Fibroblast of lung (primary cell): ENCODE results near the gene AK5. TPM values are rescaled to one million over a fixed set of nuclear protein-coding genes. Genes with fewer than 3 reads are reported as not detected.

Experiments
- DNase-seq, 2 donors: peaks; one replicate each; pipeline versions ENCODE4 v3.0.0 to v3.0.0-alpha.2; 2010; ENCODE audit warnings: low read depth in 2 of 2
- H2AFZ ChIP-seq: 2 replicates; pipeline ENCODE4 v1.5.1; 2012; ENCODE audit warnings: low read length, control low read depth, inconsistent platforms
- H3K27ac ChIP-seq: 2 replicates; pipeline ENCODE4 v1.5.1; 2011; ENCODE audit warnings: low read length, control low read depth; ENCODE audit not compliant: insufficient read depth
- H3K27me3 ChIP-seq: 2 replicates; pipeline ENCODE4 v1.5.1; 2011; ENCODE audit warnings: mild to moderate bottlenecking, low read length; ENCODE audit not compliant: control insufficient read depth, insufficient read depth
- H3K36me3 ChIP-seq: 2 replicates; pipeline ENCODE4 v1.5.1; 2011; ENCODE audit warnings: low read length; ENCODE audit not compliant: control insufficient read depth, insufficient read depth
- H3K4me1 ChIP-seq: 2 replicates; pipeline ENCODE4 v1.5.1; 2011; ENCODE audit warnings: low read length; ENCODE audit not compliant: control insufficient read depth, insufficient read depth; ENCODE audit errors: extremely low read depth
- H3K4me2 ChIP-seq: 2 replicates; pipeline ENCODE4 v1.5.1; 2011; ENCODE audit warnings: low read length, control low read depth; ENCODE audit not compliant: insufficient read depth; ENCODE audit errors: extremely low read depth
- H3K4me3 ChIP-seq, 4 experiments: fragments of 200-600 bp in 1 of 4; sonication (generic) in 1 of 4; replicated peaks in 1 of 4; 2 replicates each; pipeline ENCODE4 v1.5.1; 2011 to 2016; ENCODE audit warnings: low read length in 4 of 4, low read depth in 3 of 4, mild to moderate bottlenecking in 3 of 4, control low read depth in 2 of 4, inconsistent platforms in 1 of 4, mixed read lengths in 1 of 4; ENCODE audit not compliant: insufficient read depth in 1 of 4; ENCODE audit errors: control extremely low read depth in 1 of 4
- H3K79me2 ChIP-seq: 2 replicates; pipeline ENCODE4 v1.5.1; 2012; ENCODE audit warnings: mild to moderate bottlenecking, low read length, inconsistent platforms; ENCODE audit not compliant: control insufficient read depth, insufficient read depth
- H3K9ac ChIP-seq: 2 replicates; pipeline ENCODE4 v1.5.1; 2011; ENCODE audit warnings: mild to moderate bottlenecking, low read length, control low read depth; ENCODE audit not compliant: insufficient read depth
- H3K9me3 ChIP-seq: 2 replicates; pipeline ENCODE4 v1.5.1; 2012; ENCODE audit warnings: low read depth, low read length; ENCODE audit not compliant: control insufficient read depth, insufficient read depth
- H4K20me1 ChIP-seq: 2 replicates; pipeline ENCODE4 v1.5.1; 2011; ENCODE audit warnings: low read length; ENCODE audit not compliant: control insufficient read depth, insufficient read depth; ENCODE audit errors: extremely low read depth
- CTCF ChIP-seq, 2 donors: IDR thresholded peaks in 1 of 2; conservative IDR thresholded peaks in 1 of 2; 1 replicate in 1 of 2; 2 replicates in 1 of 2; pipeline ENCODE4 v1.5.1; 2011 to 2012; ENCODE audit warnings: low read length in 2 of 2, control low read depth in 1 of 2, inconsistent platforms in 1 of 2, low read depth in 1 of 2, mild to moderate bottlenecking in 1 of 2
- EZH2 ChIP-seq: IDR thresholded peaks from 2 replicates; pipeline ENCODE4 v1.5.1; 2012; ENCODE audit warnings: low read length, control low read depth, mild to moderate bottlenecking; ENCODE audit errors: missing control alignments
- polyA plus RNA-seq, 2 donors: library from polyadenylated mRNA; depleted of rRNA in 1 of 2; stranded (reverse) in 1 of 2; unstranded in 1 of 2; fragments of >200 nt; gene quantifications; 2 replicates each; pipeline ENCODE4 v1.2.1, GENCODE V29; 2011 to 2012; ENCODE audit warnings: missing spikeins in 1 of 2
- total RNA-seq: library from RNA; depleted of rRNA; stranded (reverse); fragments of >200 nt; gene quantifications from 2 replicates; pipeline ENCODE4 v1.2.1, GENCODE V29; 2014

The AK5 gene
- total and polyA plus RNA-seq, 2 donors (not counting 1 experiment from before 2014, with no cell fraction given), result 37.9 to 87.7 TPM

- H3K36me3 ChIP-seq, result no peaks in the 10 kb centered on the region
- H2AFZ ChIP-seq, result no peak overlapping the region
- no peaks in the 10 kb centered on the region for H4K20me1 ChIP-seq
- H3K27ac ChIP-seq, result no peak overlapping the region
- H3K4me2 ChIP-seq, result no peak overlapping the region
- no peaks in the 10 kb centered on the region for H3K79me2 ChIP-seq
- DNase-seq, result no peak
- H3K4me3 ChIP-seq, result no peak overlapping the region
- H3K9ac ChIP-seq, result no peak overlapping the region
- H3K9me3 ChIP-seq, result no peaks in the 10 kb centered on the region
- H3K27me3 ChIP-seq, result no peaks in the 10 kb centered on the region
- no peak for TF ChIP-seq CTCF (conservative IDR thresholded peaks at IDR 0.05 in 1 of 2, IDR thresholded peaks at IDR 0.05 in 1 of 2; ENCODE audit: low read depth in 1 of 2, low read length in 2 of 2)
- no peak for TF ChIP-seq EZH2
- no peaks in the 10 kb centered on the region for H3K4me1 ChIP-seq
Observed at GRCh38 chr1:77348549-77348948, 66.7 kb downstream of the AK5 start.

- H3K79me2 ChIP-seq, result no peaks in the 10 kb centered on the region
- no peak overlapping the region for H3K9ac ChIP-seq
- DNase-seq, result no peak
- H3K4me3 ChIP-seq, result no peak overlapping the region
- no peak overlapping the region for H3K4me2 ChIP-seq
- no peak for TF ChIP-seq EZH2
- H3K9me3 ChIP-seq, result no peaks in the 10 kb centered on the region
- H3K4me1 ChIP-seq, result no peaks in the 10 kb centered on the region
- H3K27me3 ChIP-seq, result no peaks in the 10 kb centered on the region
- no peak overlapping the region for H3K27ac ChIP-seq
- no peaks in the 10 kb centered on the region for H4K20me1 ChIP-seq
- H2AFZ ChIP-seq, result no peak overlapping the region
- no peaks in the 10 kb centered on the region for H3K36me3 ChIP-seq
Observed at GRCh38 chr1:77349275-77349674, 67.5 kb downstream of the AK5 start.

GRCh38 chr1:77350012-77350770 lies 68.4 kb downstream of the AK5 start:
- TF ChIP-seq EZH2 (no peak), CTCF (conservative IDR thresholded peaks at IDR 0.05 in 1 of 2, IDR thresholded peaks at IDR 0.05 in 1 of 2; ENCODE audit: low read depth in 1 of 2, low read length in 2 of 2) (no peak)
- Histone ChIP-seq H3K9me3 (no peaks in the 10 kb centered on the region), H3K9ac (no peak overlapping the region), H3K36me3 (no peaks in the 10 kb centered on the region), H3K4me3 (no peak overlapping the region), H3K27ac (no peak overlapping the region), H3K4me1 (no peaks in the 10 kb centered on the region), H4K20me1 (no peaks in the 10 kb centered on the region), H3K4me2 (no peak overlapping the region), H3K27me3 (no peaks in the 10 kb centered on the region), H2AFZ (no peak overlapping the region), H3K79me2 (no peaks in the 10 kb centered on the region)
- DNase-seq, result no peak
